MM.1S (cell line): ENCODE measurements around the gene ALG9.

Experiments used
- DNase-seq: peaks from one replicate; pipeline ENCODE4 v3.0.0-alpha.2; 2015
- H2AFZ ChIP-seq: fragments of 300-600 bp; sonication (generic); 2 replicates; pipeline ENCODE4 v1.6.0; 2016; ENCODE audit warnings: antibody characterized with exemption, low read length
- H3F3A ChIP-seq: fragments of 300-600 bp; sonication (generic); 2 replicates; pipeline ENCODE4 v1.6.1; 2016; ENCODE audit warnings: mild to moderate bottlenecking, antibody characterized with exemption, low read length, moderate library complexity, mixed read lengths; ENCODE audit not compliant: insufficient read depth
- H3K27ac ChIP-seq: fragments of 300-600 bp; sonication (generic); 2 replicates; pipeline ENCODE4 v1.5.1; 2016; ENCODE audit warnings: mild to moderate bottlenecking, low read length
- H3K27me3 ChIP-seq: fragments of 300-600 bp; sonication (generic); replicated peaks from 2 replicates; pipeline ENCODE4 v1.6.0; 2016; ENCODE audit warnings: low read length; ENCODE audit not compliant: insufficient read depth
- H3K36me3 ChIP-seq: fragments of 300-600 bp; sonication (generic); replicated peaks from 2 replicates; pipeline ENCODE4 v1.6.1; 2016; ENCODE audit warnings: mild to moderate bottlenecking, low read length, mixed read lengths; ENCODE audit not compliant: insufficient read depth
- H3K4me1 ChIP-seq: fragments of 300-600 bp; sonication (generic); 2 replicates; pipeline ENCODE4 v1.6.1; 2016; ENCODE audit warnings: low read length, mixed read lengths
- H3K4me2 ChIP-seq: fragments of 300-600 bp; sonication (generic); 2 replicates; pipeline ENCODE4 v1.6.0; 2016; ENCODE audit warnings: low read depth, low read length
- H3K4me3 ChIP-seq: fragments of 300-600 bp; sonication (generic); 2 replicates; pipeline ENCODE4 v1.5.1; 2016; ENCODE audit warnings: low read length, mixed read lengths
- H3K79me2 ChIP-seq: fragments of 300-600 bp; sonication (generic); 2 replicates; pipeline ENCODE4 v1.6.1; 2016; ENCODE audit warnings: mixed run types, low read length, mixed read lengths
- H3K9ac ChIP-seq: fragments of 300-600 bp; sonication (generic); 2 replicates; pipeline ENCODE4 v1.6.1; 2016; ENCODE audit warnings: low read length, mixed read lengths
- H3K9me2 ChIP-seq: fragments of 300-600 bp; sonication (generic); replicated peaks from 2 replicates; pipeline ENCODE4 v1.6.1; 2016; ENCODE audit warnings: mild to moderate bottlenecking, low read length, mixed read lengths; ENCODE audit not compliant: insufficient read depth
- H3K9me3 ChIP-seq: fragments of 300-600 bp; sonication (generic); replicated peaks from 2 replicates; pipeline ENCODE4 v1.6.1; 2016; ENCODE audit warnings: mild to moderate bottlenecking, low read length, mixed read lengths; ENCODE audit not compliant: insufficient read depth
- H4K20me1 ChIP-seq: fragments of 300-600 bp; sonication (generic); 2 replicates; pipeline ENCODE4 v1.6.1; 2016; ENCODE audit warnings: mild to moderate bottlenecking, low read length, moderate library complexity, mixed read lengths; ENCODE audit not compliant: insufficient read depth
- EZH2 ChIP-seq: fragments of 300-600 bp; sonication (generic); optimal IDR thresholded peaks from 2 replicates; pipeline ENCODE3; 2017; ENCODE audit warnings: low read depth, mild to moderate bottlenecking, antibody characterized with exemption, low read length, mixed read lengths
- EZH2phosphoT487 ChIP-seq: fragments of 300-600 bp; sonication (generic); IDR thresholded peaks from 2 replicates; pipeline ENCODE4 v1.6.1; 2018; ENCODE audit warnings: antibody characterized with exemption, low read length
- TF ChIP-seq, protein P1 (sequence below): fragments of 300-600 bp; sonication (generic); IDR thresholded peaks from 2 replicates; pipeline ENCODE4 v1.5.1; 2016; ENCODE audit warnings: antibody characterized with exemption, low read length, mixed read lengths

Gene ALG9

DNA sequence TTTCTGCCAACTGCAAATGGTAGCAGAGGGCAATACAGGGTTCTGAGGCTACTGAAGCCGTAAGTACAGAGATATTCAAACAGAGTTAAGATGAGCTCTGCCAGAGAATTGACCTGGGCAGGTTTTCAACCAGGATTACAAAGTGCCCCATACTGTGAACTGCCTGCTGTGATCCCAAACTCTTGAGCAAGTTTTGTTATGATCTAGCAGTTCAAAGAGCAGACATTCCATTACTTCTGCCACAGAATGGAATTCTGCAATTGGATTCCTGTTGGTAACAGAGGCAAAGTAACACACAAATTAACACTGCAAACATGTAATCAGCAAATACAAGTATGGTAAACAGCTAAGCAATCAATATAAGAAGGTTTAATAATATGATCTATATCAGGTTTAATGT is 31.2 kb downstream of the ALG9 start:
- no peak overlapping the region for H2AFZ ChIP-seq
- H3K4me1 ChIP-seq = 0 out of 2 replicates have a peak, but pooled peaks cover 11% of the 10 kb centered on the region
- peaks cover 5% of the 10 kb centered on the region; the same call in 1 of the 2 replicates for H3F3A ChIP-seq
- no peak for DNase-seq
- no peak overlapping the region for H3K9ac ChIP-seq
- no peaks in the 10 kb centered on the region for H3K27me3 ChIP-seq
- no peaks in the 10 kb centered on the region for H3K9me3 ChIP-seq
- no peaks in the 10 kb centered on the region for H3K36me3 ChIP-seq
- no peak overlapping the region for H3K4me3 ChIP-seq
- TF ChIP-seq EZH2 (no peak), EZH2phosphoT487 (no peak)
- TF ChIP-seq, protein P1, sequence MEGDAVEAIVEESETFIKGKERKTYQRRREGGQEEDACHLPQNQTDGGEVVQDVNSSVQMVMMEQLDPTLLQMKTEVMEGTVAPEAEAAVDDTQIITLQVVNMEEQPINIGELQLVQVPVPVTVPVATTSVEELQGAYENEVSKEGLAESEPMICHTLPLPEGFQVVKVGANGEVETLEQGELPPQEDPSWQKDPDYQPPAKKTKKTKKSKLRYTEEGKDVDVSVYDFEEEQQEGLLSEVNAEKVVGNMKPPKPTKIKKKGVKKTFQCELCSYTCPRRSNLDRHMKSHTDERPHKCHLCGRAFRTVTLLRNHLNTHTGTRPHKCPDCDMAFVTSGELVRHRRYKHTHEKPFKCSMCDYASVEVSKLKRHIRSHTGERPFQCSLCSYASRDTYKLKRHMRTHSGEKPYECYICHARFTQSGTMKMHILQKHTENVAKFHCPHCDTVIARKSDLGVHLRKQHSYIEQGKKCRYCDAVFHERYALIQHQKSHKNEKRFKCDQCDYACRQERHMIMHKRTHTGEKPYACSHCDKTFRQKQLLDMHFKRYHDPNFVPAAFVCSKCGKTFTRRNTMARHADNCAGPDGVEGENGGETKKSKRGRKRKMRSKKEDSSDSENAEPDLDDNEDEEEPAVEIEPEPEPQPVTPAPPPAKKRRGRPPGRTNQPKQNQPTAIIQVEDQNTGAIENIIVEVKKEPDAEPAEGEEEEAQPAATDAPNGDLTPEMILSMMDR = no peak
- no peaks in the 10 kb centered on the region for H3K9me2 ChIP-seq
- H4K20me1 ChIP-seq = peaks cover 4% of the 10 kb centered on the region; the same call in 1 of the 2 replicates
- H3K4me2 ChIP-seq = no peak overlapping the region
- H3K79me2 ChIP-seq = no peaks in the 10 kb centered on the region
- H3K27ac ChIP-seq = no peak overlapping the region

DNA sequence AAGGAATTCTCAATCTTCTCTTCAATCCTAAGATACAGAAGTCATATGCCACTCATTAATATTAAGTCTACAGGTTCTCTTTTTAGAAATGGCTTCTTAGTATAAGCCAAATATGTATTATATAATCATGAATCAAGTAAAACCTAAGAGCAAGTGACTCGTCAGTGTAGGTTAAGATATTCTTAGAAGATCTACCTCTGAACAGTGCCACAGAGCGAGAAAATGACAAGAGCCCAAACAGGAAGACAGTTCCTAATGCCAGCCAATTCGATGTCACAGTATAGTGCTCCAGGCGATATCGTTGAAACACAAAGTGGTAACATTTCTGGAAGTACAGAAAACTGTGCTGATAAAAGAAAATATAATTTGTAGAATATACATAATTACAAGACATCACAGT is 33.3 kb downstream of the ALG9 start:
- no peak for TF ChIP-seq EZH2
- TF ChIP-seq, protein P1 = no peak
- TF ChIP-seq EZH2phosphoT487 = no peak

DNA sequence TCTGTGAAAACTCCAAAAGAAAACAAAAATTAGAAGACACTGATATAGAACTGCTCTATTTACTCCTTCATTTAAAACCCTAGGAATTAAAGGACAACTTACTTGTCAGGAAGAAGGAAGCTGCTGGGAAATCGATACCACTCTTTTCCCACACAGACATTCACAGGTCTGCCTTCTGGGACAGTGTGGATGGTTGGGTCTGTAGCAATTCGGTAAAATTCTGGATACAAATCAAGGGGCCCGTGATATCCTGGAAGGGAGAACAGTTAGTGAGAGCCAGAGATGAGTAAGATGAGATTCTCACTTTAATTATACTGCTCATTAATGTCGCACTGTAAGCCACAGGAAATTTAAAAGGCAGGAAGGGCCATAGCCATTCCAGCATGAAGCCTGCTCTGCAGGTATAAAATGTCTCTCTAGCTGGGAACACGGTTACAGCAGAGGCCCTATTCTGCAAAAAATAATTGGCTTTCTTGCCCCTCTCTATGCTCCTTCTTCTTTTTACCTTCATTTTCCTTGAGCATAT is 34.0 kb downstream of the ALG9 start:
- Histone ChIP-seq H3K79me2 (no peaks in the 10 kb centered on the region), H3K4me2 (no peak overlapping the region), H3K4me3 (no peak overlapping the region), H4K20me1 (peaks cover 4% of the 10 kb centered on the region; the same call in 1 of the 2 replicates), H3K4me1 (0 out of 2 replicates have a peak, but pooled peaks cover 11% of the 10 kb centered on the region), H3K9me3 (no peaks in the 10 kb centered on the region), H3K27me3 (no peaks in the 10 kb centered on the region), H3K9me2 (no peaks in the 10 kb centered on the region), H2AFZ (no peak overlapping the region), H3F3A (peaks cover 5% of the 10 kb centered on the region; the same call in 1 of the 2 replicates), H3K9ac (no peak overlapping the region), H3K36me3 (no peaks in the 10 kb centered on the region; the same call in 1 of the 2 replicates), H3K27ac (no peak overlapping the region)
- TF ChIP-seq EZH2phosphoT487 (no peak), EZH2 (no peak)
- TF ChIP-seq, protein P1 = no peak
- no peak for DNase-seq

More for the DNA sequence above, 33.3 kb downstream of the ALG9 start:
- Histone ChIP-seq H3K79me2 (no peaks in the 10 kb centered on the region), H3K9me2 (no peaks in the 10 kb centered on the region), H3K36me3 (no peaks in the 10 kb centered on the region; the same call in 1 of the 2 replicates), H3F3A (peaks cover 5% of the 10 kb centered on the region; the same call in 1 of the 2 replicates), H3K4me2 (no peak overlapping the region), H3K4me1 (0 out of 2 replicates have a peak, but pooled peaks cover 11% of the 10 kb centered on the region), H2AFZ (no peak overlapping the region), H3K9ac (no peak overlapping the region), H3K27ac (no peak overlapping the region), H4K20me1 (peaks cover 4% of the 10 kb centered on the region; the same call in 1 of the 2 replicates), H3K9me3 (no peaks in the 10 kb centered on the region), H3K27me3 (no peaks in the 10 kb centered on the region), H3K4me3 (no peak overlapping the region)
- DNase-seq = no peak
